ENCODE results near the gene GLDC.
A peak's percentile ranks its signal among the peaks of the same experiment; 100 is the strongest.
"Not testable (repeated sequence)": the region's sequence is repeated elsewhere in the genome, so short reads cannot be mapped to it uniquely, and the experiment has no call there.

The GLDC gene

DNA sequence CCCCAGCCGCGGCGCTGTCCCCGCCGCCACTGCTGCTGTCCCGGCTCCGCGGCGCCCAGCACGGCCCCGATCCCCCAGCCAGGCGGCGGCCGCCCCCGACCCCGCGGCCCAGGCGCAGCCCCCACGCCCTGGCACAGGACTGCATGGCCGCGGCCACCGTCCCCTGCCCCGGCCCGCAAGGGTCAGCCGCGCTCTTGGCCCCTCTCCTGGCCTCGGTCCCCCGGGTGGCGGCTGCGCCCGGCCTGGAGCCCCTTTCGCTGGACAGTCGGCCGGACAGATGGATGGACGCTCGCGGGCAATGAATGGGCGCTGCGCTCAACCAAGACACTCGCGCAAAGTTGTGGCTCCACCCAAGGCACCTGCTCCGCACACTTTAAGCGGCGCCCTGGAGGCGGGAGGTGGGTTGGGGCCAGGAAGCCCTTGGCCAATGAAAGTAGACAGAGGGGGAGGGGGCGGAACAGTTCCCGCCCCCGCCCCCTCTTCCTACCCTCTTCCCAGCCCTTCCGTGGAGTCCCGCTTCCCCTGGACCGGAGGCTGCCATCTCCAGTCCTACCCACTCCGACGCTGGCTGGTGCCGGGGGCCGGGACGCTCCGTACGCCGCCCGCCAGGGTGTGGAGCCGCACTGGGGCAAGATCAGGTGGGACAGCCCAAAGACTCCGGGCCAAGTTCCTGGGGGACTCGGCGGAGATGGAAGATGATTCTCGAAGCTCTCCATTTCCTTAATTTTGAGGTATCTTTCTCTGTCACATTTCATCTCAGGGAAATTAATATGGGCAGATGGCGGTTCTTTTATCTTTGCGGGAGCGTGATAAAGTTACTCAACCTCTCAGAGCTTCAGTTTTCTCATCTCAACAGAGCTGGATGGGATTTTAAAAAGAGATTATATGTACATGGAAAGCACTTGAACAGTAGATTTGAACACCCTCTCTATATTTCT, at the start of gene GLDC:
Gene GLDC (minus strand): TSS at position 375 of the 938 bp plus-strand sequence. CDS start 230 bp downstream, at position 145.
- peak; percentile 54 for DNase-seq

- DNase-seq = no peak
Observed at GRCh38 chr9:6692881-6693361, 47.4 kb upstream of the GLDC start.

GRCh38 chr9:6692433-6692832, 46.9 kb upstream of the GLDC start:
- no peak for DNase-seq

GRCh38 chr9:6690675-6691070, 45.1 kb upstream of the GLDC start:
- DNase-seq = not testable (repeated sequence)

DNA sequence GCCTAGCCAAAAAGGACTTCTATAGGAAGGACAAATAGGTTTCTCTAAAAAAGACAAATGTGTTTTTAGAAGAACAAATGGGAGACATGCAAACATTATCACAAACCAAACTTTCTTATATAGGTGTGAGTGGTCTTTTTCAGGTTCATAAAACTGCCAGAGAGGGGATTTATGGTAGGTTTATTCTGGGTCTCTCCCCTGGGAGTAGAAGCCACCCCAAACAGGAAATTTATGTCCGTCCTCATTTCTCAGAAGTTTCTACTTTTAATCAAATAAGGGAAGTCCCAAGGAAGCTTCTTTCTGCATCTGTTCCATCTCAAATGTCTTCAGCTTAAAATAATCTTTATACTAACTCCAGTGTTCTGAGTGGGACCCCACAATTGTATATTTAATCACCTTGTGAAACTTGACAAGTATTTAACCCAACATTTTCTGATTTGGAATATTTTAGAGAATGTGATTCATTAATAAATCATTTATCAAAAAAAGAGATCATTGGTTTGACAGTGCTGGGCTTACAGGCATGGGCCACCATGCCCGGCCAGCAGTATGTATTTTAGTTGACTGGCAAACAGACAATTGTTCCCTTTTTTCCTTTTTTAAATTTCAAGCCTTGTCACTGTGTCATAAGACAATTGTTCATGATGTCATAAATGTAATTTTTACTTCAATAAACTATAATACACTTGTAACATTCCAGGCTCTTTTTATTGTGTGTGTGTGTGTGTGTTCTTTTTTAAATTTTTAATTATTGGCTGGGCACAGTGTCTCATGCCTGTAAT, 44.6 kb upstream of the GLDC start:
- no peak for DNase-seq

- no peak for DNase-seq
Observed at GRCh38 chr9:6687180-6687579, 41.7 kb upstream of the GLDC start.

DNA sequence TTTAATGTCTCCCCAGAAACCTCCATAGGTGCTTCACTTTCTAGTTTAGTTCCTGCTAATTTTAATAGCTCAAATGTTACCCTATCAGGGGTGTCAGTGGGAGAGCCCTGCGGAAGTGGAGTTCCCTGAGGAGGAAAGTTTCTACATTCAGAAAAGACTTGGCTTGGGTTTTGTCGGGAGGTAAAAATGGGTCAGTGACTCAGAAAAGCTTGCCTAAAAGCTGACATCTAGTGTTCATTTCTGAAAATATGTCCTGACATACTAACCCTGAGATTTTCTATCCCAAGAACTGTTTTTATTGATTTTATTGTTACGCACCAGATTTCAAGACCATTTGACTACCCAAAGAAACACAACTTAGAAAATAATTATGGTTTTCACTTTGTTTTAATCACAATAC, 40.9 kb upstream of the GLDC start:
- DNase-seq = no peak

GRCh38 chr9:6681957-6682501, 36.5 kb upstream of the GLDC start:
- DNase-seq = no peak

GRCh38 chr9:6681147-6681956, 35.8 kb upstream of the GLDC start:
- peak; percentile 86 for DNase-seq

GRCh38 chr9:6680797-6681146, 35.2 kb upstream of the GLDC start:
- DNase-seq = no peak

DNA sequence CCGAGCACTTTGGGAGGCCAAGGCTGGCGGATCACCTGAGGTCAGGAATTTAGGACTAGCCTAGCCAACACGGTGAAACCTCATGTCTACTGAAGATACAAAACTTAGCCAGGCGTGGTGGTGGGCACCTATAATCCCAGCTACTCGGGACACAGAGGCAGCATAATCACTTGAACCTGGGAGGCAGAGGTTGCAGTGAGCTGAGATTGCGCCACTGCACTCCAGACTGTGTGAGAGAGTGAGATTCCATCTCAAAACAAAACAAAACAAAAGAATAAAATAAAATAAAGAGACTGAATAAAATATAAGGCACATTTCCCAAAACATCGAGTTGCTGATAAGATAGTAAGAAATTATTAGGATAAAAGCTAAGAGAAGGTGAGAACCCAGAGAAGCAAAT, 32.3 kb upstream of the GLDC start:
- DNase-seq = no peak

GRCh38 chr9:6676254-6676921, 30.9 kb upstream of the GLDC start:
- no peak for DNase-seq

- no peak for DNase-seq
Observed at GRCh38 chr9:6675268-6675667, 29.7 kb upstream of the GLDC start.

DNA sequence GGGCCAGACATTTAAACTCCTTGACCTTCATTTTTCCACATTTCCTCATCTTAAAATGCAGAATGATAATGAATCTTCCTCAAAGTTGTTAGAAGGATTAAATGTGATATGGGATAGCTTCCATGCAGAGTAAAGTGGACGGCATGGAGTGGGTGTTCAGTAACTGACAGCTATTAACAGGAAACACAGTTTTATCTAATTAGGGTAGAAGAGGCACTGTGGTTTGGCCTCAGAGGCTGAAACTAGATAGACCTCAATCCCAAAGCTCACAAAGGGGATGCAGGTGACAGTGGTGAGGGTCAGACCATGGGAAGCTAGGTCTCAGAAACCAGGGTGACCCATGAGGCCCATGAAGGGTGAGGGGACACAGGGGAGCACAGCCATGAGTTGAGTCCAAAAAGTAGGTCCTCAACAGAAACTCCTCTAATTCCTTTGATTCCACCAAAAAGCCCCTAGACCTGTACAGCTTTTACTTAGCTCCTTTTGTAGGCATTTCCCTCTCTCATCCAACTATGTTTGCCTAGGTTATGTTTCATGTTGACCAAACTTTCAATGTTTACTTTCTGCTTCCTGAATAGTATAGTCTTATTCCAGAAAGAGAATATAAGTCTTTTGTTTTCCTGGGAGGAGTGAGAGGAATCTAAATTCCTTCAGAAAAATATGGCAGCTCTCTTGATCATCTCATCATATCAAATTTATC, 27.9 kb upstream of the GLDC start:
- DNase-seq = no peak

- DNase-seq = no peak
Observed at GRCh38 chr9:6672118-6672517, 26.6 kb upstream of the GLDC start.

GRCh38 chr9:6671416-6671815, 25.9 kb upstream of the GLDC start:
- no peak for DNase-seq

DNA sequence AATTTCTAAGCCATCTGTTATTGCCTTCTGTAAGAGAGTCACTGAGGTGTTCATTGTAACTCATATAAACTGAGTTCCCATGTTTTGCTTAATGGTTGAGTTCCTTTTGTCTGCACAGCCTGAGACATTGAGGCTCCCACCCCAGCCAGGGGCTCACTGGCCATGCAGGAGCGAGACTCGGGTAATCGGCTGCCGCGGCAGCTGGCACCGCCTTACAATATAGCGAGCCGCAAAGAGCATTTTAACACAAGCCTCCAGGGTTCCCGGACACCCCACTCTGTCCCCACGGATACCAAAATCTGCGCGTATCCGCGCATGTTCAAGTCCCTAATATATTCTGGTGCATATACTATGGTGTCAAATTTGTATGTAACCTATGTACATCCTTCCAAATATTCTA, 24.4 kb upstream of the GLDC start:
- DNase-seq = no peak

DNA sequence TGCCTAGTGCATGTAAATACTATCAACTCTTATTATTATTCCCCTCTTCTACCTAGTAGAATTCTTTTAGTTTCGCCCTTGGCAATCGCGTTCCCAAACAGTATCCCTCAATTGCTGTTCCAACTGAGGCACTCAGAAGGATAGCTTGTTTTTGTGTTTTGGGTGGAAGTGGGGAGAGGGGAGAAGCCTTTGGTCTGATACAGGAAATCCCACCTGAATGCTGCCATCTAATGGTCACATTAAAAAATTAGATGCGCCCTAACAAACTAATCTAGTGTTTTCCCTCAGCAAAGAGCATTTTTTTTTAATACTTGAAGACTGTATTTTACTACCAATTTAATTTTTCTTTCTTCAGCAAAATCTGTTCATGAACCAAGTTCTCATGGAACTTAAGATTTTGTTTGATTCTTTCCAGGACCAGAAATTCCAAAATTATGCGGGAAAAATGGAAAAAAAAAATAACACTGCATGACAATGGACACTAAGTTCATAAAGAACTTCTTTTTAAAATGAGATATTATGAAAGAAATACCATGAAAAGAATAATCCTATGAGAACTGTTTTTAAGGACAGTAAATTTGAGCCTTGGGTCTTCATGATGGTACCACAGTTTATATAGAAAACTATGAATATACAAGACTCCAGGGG, 22.2 kb upstream of the GLDC start:
- no peak for DNase-seq

DNA sequence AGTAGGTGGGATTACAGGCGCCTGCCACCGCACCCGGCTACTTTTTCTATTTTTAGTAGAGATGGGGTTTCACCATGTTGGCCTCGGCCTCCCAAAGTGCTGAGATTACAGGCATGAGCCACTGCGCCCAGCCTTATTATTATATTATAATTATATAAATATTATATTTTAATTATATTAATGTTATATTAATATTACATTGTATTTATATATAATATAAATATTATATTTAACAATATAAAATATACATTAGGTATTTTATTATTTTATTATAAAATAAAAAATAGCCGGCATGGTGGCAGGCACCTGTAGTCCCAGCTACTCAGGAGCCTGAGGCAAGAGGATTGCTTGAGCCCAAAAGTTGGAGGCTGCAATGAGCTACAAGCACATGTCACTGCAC, 21.6 kb upstream of the GLDC start:
- DNase-seq = no peak

GRCh38 chr9:6665628-6666027, 20.1 kb upstream of the GLDC start:
- DNase-seq = no peak

- DNase-seq = no peak
Observed at GRCh38 chr9:6664204-6664680, 18.7 kb upstream of the GLDC start.

Measured in activated T-cell treated with anti-CD3 and anti-CD28 coated beads, Interleukin-2, amount 50 U/mL, for 1 hour (primary cell).